ENCODE measurements around the gene PKP2. TPM values are rescaled to one million over a fixed set of nuclear protein-coding genes. Genes with fewer than 3 reads are reported as not detected.

The PKP2 gene
- total RNA-seq, 1 experiment from 2014 or later: 18.4 TPM

DNA sequence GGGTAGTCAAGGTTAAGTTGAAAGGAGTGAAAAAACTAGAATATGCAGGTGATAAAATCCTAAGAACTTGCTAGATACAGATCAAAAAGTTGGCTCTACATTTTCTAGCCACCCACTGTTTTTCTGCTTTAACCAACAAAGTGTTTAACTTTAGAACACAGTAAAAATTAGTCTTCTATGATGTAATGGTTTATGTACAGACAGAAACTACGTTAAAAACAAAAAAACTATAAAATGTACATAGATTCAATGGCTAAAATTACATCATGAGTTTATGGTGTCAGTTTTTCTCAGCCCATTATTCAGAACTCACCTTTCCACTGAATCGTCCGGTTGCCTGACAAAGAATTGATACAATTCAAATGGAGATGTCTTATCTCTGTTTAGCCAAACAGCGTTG, 143.0 kb downstream of the PKP2 start:
- no peak overlapping the region for H3K18ac ChIP-seq (ENCODE audit: insufficient read length, low read depth, low read length)
- no peaks in the 10 kb centered on the region for H4K20me1 ChIP-seq (ENCODE audit: control insufficient read depth, insufficient read depth, insufficient read length)
- WGBS (ENCODE audit: extremely low coverage, insufficient read length, low lambda C conversion rate): no CpG with 5 or more reads among the region's 4 CpGs
- peak overlapping the region; percentile 91 to 94 for H3K4me3 Mint-ChIP-seq
- H3K9me3 ChIP-seq (ENCODE audit: control insufficient read depth, low read depth, low read length): no peaks in the 10 kb centered on the region
- peak overlapping the region in 1 of 3 experiments; percentile 53; a peak in 1 of 7 replicates for H3K27ac Mint-ChIP-seq
- H4K91ac ChIP-seq (ENCODE audit: insufficient read length, low read depth, low read length): no peak overlapping the region
- peaks cover 16% of the 10 kb centered on the region in 2 experiments for H3K4me1 Mint-ChIP-seq
- H3K36me3 Mint-ChIP-seq (ENCODE audit: insufficient read depth in 1 of 3, low read depth in 3 of 3): peaks cover 25 to 55% (median 45%) of the 10 kb centered on the region in 3 experiments; a peak in 6 of 7 replicates
- H3K14ac ChIP-seq (ENCODE audit: insufficient read depth, low read length): no peak overlapping the region
- peak overlapping the region; percentile 10 for H3K9ac ChIP-seq (ENCODE audit: extremely low read depth, insufficient read length, low read length)
- H3K9me3 Mint-ChIP-seq: no peaks in the 10 kb centered on the region
- H4K5ac ChIP-seq (ENCODE audit: insufficient read length, low read depth, low read length): no peak overlapping the region
- peaks cover 2% of the 10 kb centered on the region; the same call in 1 of the 2 replicates for H3K4me1 ChIP-seq (ENCODE audit: insufficient read depth, low read length)
- H3K56ac ChIP-seq (ENCODE audit: insufficient read length, low read depth, low read length): no peak overlapping the region
- peaks cover 9% of the 10 kb centered on the region for H3K23me2 ChIP-seq (ENCODE audit: insufficient read length, low read depth, low read length, poor library complexity, severe bottlenecking)
- H3K27me3 ChIP-seq (ENCODE audit: insufficient read depth, low read length): no peaks in the 10 kb centered on the region
- TF ChIP-seq, protein P1, sequence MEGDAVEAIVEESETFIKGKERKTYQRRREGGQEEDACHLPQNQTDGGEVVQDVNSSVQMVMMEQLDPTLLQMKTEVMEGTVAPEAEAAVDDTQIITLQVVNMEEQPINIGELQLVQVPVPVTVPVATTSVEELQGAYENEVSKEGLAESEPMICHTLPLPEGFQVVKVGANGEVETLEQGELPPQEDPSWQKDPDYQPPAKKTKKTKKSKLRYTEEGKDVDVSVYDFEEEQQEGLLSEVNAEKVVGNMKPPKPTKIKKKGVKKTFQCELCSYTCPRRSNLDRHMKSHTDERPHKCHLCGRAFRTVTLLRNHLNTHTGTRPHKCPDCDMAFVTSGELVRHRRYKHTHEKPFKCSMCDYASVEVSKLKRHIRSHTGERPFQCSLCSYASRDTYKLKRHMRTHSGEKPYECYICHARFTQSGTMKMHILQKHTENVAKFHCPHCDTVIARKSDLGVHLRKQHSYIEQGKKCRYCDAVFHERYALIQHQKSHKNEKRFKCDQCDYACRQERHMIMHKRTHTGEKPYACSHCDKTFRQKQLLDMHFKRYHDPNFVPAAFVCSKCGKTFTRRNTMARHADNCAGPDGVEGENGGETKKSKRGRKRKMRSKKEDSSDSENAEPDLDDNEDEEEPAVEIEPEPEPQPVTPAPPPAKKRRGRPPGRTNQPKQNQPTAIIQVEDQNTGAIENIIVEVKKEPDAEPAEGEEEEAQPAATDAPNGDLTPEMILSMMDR (conservative IDR thresholded peaks at IDR 0.05): no peak
- H3K4me2 ChIP-seq (ENCODE audit: insufficient read depth, insufficient read length, low read length): peak overlapping the region; percentile 90
- no peak overlapping the region for H2BK15ac ChIP-seq (ENCODE audit: low read depth, low read length)
- no peaks in the 10 kb centered on the region for H3K79me2 ChIP-seq (ENCODE audit: insufficient read depth, low read length)
- no peak overlapping the region for H4K8ac ChIP-seq (replicated peaks; ENCODE audit: insufficient read length, low read depth, low read length)
- no peak overlapping the region for H3T11ph ChIP-seq (ENCODE audit: low read length)
- no peak overlapping the region for H3K27ac ChIP-seq (ENCODE audit: insufficient read length, low read depth, low read length)
- no peak for DNase-seq
- H3K23ac ChIP-seq (ENCODE audit: insufficient read length, low read depth, low read length): no peak overlapping the region
- H2BK120ac ChIP-seq (ENCODE audit: low read depth, low read length, poor library complexity, severe bottlenecking): no peak overlapping the region
- H2BK12ac ChIP-seq (ENCODE audit: insufficient read length, low read depth, low read length): no peak overlapping the region
- H3K4ac ChIP-seq (ENCODE audit: low read depth, low read length): no peak overlapping the region
- H2BK5ac ChIP-seq (ENCODE audit: insufficient read length, low read length): no peak overlapping the region
- no peak overlapping the region for H2AK5ac ChIP-seq (ENCODE audit: insufficient read length, low read length)
- no peaks in the 10 kb centered on the region for H3K27me3 Mint-ChIP-seq (ENCODE audit: low read depth)
- no peak overlapping the region for H2BK20ac ChIP-seq (ENCODE audit: low read depth, low read length, poor library complexity, severe bottlenecking)
- H2AFZ ChIP-seq (ENCODE audit: low read length): no peak overlapping the region
- no peaks in the 10 kb centered on the region for H3K79me1 ChIP-seq (ENCODE audit: insufficient read depth, low read depth, low read length, poor library complexity, severe bottlenecking)
